SK-N-SH (cell line): ENCODE measurements around the gene ESYT1. TPM values are rescaled to one million over a fixed set of nuclear protein-coding genes. Genes with fewer than 3 reads are reported as not detected.
A peak's percentile ranks its signal among the peaks of the same experiment; 100 is the strongest.
"Not testable (repeated sequence)": the region's sequence is repeated elsewhere in the genome, so short reads cannot be mapped to it uniquely, and the experiment has no call there.

ENCODE experiments used
- CTCF ChIA-PET: fragments of 300-600, 350-600 bp; formaldehyde crosslinking; extraction: SDS; loops from one replicate; lab custom pipeline; 2021; lab: Yijun Ruan, JAX
- POLR2A ChIA-PET: fragments of 350-600 bp; sonication (Branson Sonifier 250); formaldehyde crosslinking; extraction: SDS; loops from one replicate; lab custom pipeline; 2020; ENCODE audit warnings: antibody characterized with exemption, inconsistent platforms; lab: Yijun Ruan, JAX
- DNase-seq: peaks from one replicate; pipeline ENCODE4 v3.0.0; 2012
- H2AFZ ChIP-seq: fragments of 200-600 bp; sonication (generic); 2 replicates; pipeline ENCODE4 v1.8.1; 2016; ENCODE audit warnings: antibody characterized with exemption, mild to moderate bottlenecking, low read depth
- H3F3A ChIP-seq: fragments of 200-600 bp; sonication (generic); replicated peaks from 2 replicates; pipeline ENCODE3; 2016; ENCODE audit warnings: antibody characterized with exemption, mild to moderate bottlenecking; ENCODE audit not compliant: insufficient read depth
- H3K27ac ChIP-seq, 2 experiments: fragments of 200-500 bp in 1 of 2; fragments of 200-600 bp in 1 of 2; sonication (Bioruptor generic) in 1 of 2; sonication (generic), shearing (Covaris generic) in 1 of 2; 2 replicates each; pipeline versions ENCODE4 v1.5.1 to v1.6.1; 2014 to 2016; ENCODE audit warnings: low read depth in 2 of 2, inconsistent platforms in 1 of 2, low read length in 1 of 2, mild to moderate bottlenecking in 1 of 2, mixed read lengths in 1 of 2
- H3K27me3 ChIP-seq: fragments of 200-600 bp; sonication (generic), shearing (Covaris generic); 2 replicates; pipeline ENCODE4 v1.6.1; 2016; ENCODE audit warnings: mixed run types; ENCODE audit not compliant: insufficient read depth
- H3K36me3 ChIP-seq, 2 experiments: fragments of 200-500 bp in 1 of 2; fragments of 200-600 bp in 1 of 2; sonication (Bioruptor generic) in 1 of 2; sonication (generic) in 1 of 2; replicated peaks in 1 of 2; 2 replicates each; pipeline versions ENCODE3 to v1.5.1; 2014 to 2016; ENCODE audit warnings: low read length in 1 of 2, mild to moderate bottlenecking in 1 of 2; ENCODE audit not compliant: insufficient read depth in 2 of 2, control insufficient read depth in 1 of 2
- H3K4me1 ChIP-seq, 2 experiments: fragments of 200-500 bp in 1 of 2; fragments of 200-600 bp in 1 of 2; sonication (Bioruptor generic) in 1 of 2; sonication (generic), shearing (Covaris generic) in 1 of 2; 2 replicates each; pipeline versions ENCODE4 v1.5.1 to v1.6.1; 2014 to 2016; ENCODE audit warnings: low read depth in 1 of 2, low read length in 1 of 2, mixed run types in 1 of 2; ENCODE audit not compliant: insufficient read depth in 2 of 2, control insufficient read depth in 1 of 2
- H3K4me2 ChIP-seq: fragments of 200-600 bp; sonication (generic), shearing (Covaris generic); 2 replicates; pipeline ENCODE4 v1.6.1; 2017; ENCODE audit warnings: mixed run types
- H3K4me3 ChIP-seq, 2 experiments: fragments of 200-500 bp in 1 of 2; fragments of 200-600 bp in 1 of 2; sonication (Bioruptor generic) in 1 of 2; sonication (generic), shearing (Covaris generic) in 1 of 2; 2 replicates each; pipeline versions ENCODE4 v1.5.1 to v1.8.1; 2014 to 2016; ENCODE audit warnings: low read depth in 2 of 2, inconsistent platforms in 1 of 2, low read length in 1 of 2, mild to moderate bottlenecking in 1 of 2, mixed read lengths in 1 of 2, moderate library complexity in 1 of 2
- H3K79me2 ChIP-seq: fragments of 200-600 bp; sonication (generic); 2 replicates; pipeline ENCODE4 v1.8.1; 2017; ENCODE audit warnings: mild to moderate bottlenecking; ENCODE audit not compliant: insufficient read depth
- H3K9ac ChIP-seq: fragments of 200-600 bp; sonication (generic); 2 replicates; pipeline ENCODE4 v1.6.1; 2017; ENCODE audit warnings: mixed run types
- H3K9me2 ChIP-seq: fragments of 200-600 bp; sonication (generic); 2 replicates; pipeline ENCODE4 v1.6.1; 2017; ENCODE audit warnings: mixed run types
- H3K9me3 ChIP-seq: fragments of 200-600 bp; sonication (generic); 2 replicates; pipeline ENCODE4 v1.6.1; 2017; ENCODE audit warnings: mixed run types, mild to moderate bottlenecking, moderate library complexity
- H4K20me1 ChIP-seq: fragments of 200-600 bp; sonication (generic); 2 replicates; pipeline ENCODE4 v1.6.1; 2017; ENCODE audit warnings: mild to moderate bottlenecking, mixed run types; ENCODE audit not compliant: insufficient read depth
- ELF1 ChIP-seq: IDR thresholded peaks from 2 replicates; pipeline ENCODE4 v1.4.0; 2012
- FOXJ3 ChIP-seq: sonication (generic); formaldehyde crosslinking; IDR thresholded peaks from 2 replicates; pipeline ENCODE4 v1.5.1; 2020; ENCODE audit warnings: mild to moderate bottlenecking, missing genetic modification reagents
- FOXM1 ChIP-seq: IDR thresholded peaks from 2 replicates; pipeline ENCODE4 v1.4.0; 2012; ENCODE audit warnings: low read depth, mild to moderate bottlenecking
- GABPA ChIP-seq: IDR thresholded peaks from 2 replicates; pipeline ENCODE4 v1.4.0; 2012; ENCODE audit warnings: low read depth, mild to moderate bottlenecking
- GATA2 ChIP-seq: sonication (generic); formaldehyde crosslinking; IDR thresholded peaks from 2 replicates; pipeline ENCODE4 v1.5.0; 2020; ENCODE audit warnings: mild to moderate bottlenecking, missing genetic modification reagents
- NFIC ChIP-seq: IDR thresholded peaks from 2 replicates; pipeline ENCODE4 v1.4.0; 2012; ENCODE audit warnings: borderline replicate concordance
- RFX5 ChIP-seq: IDR thresholded peaks from 2 replicates; pipeline ENCODE4 v1.6.1; 2012; ENCODE audit warnings: mild to moderate bottlenecking, improper control_type of control experiment, low read length
- RXRA ChIP-seq: IDR thresholded peaks from 2 replicates; pipeline ENCODE4 v1.4.0; 2012; ENCODE audit warnings: low read depth, mild to moderate bottlenecking, borderline replicate concordance
- SMC3 ChIP-seq: IDR thresholded peaks from 2 replicates; pipeline ENCODE4 v1.6.1; 2012; ENCODE audit warnings: low read depth, low read length, improper control_type of control experiment
- TEAD4 ChIP-seq: IDR thresholded peaks from 2 replicates; pipeline ENCODE4 v1.4.0; 2012; ENCODE audit warnings: mild to moderate bottlenecking, borderline replicate concordance; ENCODE audit not compliant: insufficient read depth
- WGBS: methylation state at CpG from one replicate; pipeline ENCODE4 v1.1.6; 2017; ENCODE audit warnings: low lambda C conversion rate; 5-methylcytosine and 5-hydroxymethylcytosine counted together
- polyA plus RNA-seq, 3 experiments: library from polyadenylated mRNA; depleted of rRNA; stranded (reverse); fragments of >200 nt; gene quantifications; 2 replicates each; pipeline ENCODE4 v1.2.3, GENCODE V29; 2012
- TF ChIP-seq, protein P1 (sequence below): fragments of 200-600 bp; sonication (generic); IDR thresholded peaks from 2 replicates; pipeline ENCODE4 v1.6.1; 2017; ENCODE audit warnings: antibody characterized with exemption, mild to moderate bottlenecking, moderate library complexity
- TF ChIP-seq, protein P2 (sequence below): IDR thresholded peaks from 2 replicates; pipeline ENCODE4 v1.6.1; 2012; ENCODE audit warnings: mild to moderate bottlenecking, low read depth, low read length, moderate library complexity
- TF ChIP-seq, protein P3 (sequence below): fragments of 150-350 bp; IDR thresholded peaks from 2 replicates; pipeline ENCODE4 v1.6.1; 2017; ENCODE audit warnings: antibody characterized with exemption, low read length, low read depth, borderline replicate concordance
- TF ChIP-seq, protein P4 (sequence below): IDR thresholded peaks from 2 replicates; pipeline ENCODE4 v1.4.0; 2012; ENCODE audit warnings: low read depth, borderline replicate concordance

The ESYT1 gene
- polyA plus RNA-seq, 1 of the 3 experiments (the other 2 are of a cell fraction): 132 TPM

DNA sequence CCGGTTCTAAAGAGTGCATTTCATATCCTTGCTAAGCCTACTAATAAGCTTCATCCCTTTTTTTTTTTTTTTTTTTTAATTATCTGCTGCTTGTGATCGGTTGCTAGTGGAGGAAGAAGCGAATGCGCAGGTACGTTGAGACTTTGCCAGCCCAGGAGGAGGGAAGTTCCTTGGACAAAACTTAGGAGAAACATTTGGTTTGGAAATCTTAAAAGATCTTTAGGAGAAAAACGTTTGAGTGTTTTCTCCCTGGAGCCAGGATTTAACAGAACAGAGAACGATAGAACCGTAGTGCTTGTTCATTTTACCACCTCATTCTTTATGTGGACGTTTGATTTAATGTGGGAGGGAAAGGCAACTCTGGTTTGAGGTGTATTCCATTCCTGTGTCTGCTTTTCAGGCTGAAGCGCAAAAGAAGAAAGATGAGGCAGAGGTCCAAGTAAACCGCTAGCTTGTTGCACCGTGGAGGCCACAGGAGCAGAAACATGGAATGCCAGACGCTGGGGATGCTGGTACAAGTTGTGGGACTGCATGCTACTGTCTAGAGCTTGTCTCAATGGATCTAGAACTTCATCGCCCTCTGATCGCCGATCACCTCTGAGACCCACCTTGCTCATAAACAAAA is 10.9 kb upstream of the ESYT1 start:
- Histone ChIP-seq H3F3A (peaks cover 40% of the 10 kb centered on the region), H3K4me3 (peak overlapping the region; percentile 89 to 94), H3K4me1 (peaks cover 18 to 20% of the 10 kb centered on the region in 2 experiments; a peak in 3 of 4 replicates), H3K79me2 (peaks cover 40% of the 10 kb centered on the region), H3K36me3 (peaks cover 25 to 40% of the 10 kb centered on the region in 2 experiments), H3K4me2 (peak overlapping the region; percentile 93), H3K9ac (peak overlapping the region; percentile 97), H3K27ac (peak overlapping the region; percentile 93 to 95)
- H3K9me3 ChIP-seq, H2AFZ ChIP-seq, H4K20me1 ChIP-seq, H3K9me2 ChIP-seq, H3K27me3 ChIP-seq, DNase-seq: not testable (repeated sequence)
- WGBS: 3% methylated on average over 13 of the region's 16 CpGs
- ChIA-PET POLR2A (interaction anchor here (0.6 to 2.5 kb wide), 11 partner anchors 10 to 1883 kb away, joined by 3 to 44 read pairs (median 5); partner anchors contain the start of genes ESYT1, IKZF4, MYL6 and PA2G4), CTCF (interaction anchor here (1.2 to 16.0 kb wide), 6 partner anchors 10 to 121 kb away, joined by 3 to 272 read pairs (median 12); partner anchors contain the start of genes ESYT1, SMARCC2 and SUOX)

DNA sequence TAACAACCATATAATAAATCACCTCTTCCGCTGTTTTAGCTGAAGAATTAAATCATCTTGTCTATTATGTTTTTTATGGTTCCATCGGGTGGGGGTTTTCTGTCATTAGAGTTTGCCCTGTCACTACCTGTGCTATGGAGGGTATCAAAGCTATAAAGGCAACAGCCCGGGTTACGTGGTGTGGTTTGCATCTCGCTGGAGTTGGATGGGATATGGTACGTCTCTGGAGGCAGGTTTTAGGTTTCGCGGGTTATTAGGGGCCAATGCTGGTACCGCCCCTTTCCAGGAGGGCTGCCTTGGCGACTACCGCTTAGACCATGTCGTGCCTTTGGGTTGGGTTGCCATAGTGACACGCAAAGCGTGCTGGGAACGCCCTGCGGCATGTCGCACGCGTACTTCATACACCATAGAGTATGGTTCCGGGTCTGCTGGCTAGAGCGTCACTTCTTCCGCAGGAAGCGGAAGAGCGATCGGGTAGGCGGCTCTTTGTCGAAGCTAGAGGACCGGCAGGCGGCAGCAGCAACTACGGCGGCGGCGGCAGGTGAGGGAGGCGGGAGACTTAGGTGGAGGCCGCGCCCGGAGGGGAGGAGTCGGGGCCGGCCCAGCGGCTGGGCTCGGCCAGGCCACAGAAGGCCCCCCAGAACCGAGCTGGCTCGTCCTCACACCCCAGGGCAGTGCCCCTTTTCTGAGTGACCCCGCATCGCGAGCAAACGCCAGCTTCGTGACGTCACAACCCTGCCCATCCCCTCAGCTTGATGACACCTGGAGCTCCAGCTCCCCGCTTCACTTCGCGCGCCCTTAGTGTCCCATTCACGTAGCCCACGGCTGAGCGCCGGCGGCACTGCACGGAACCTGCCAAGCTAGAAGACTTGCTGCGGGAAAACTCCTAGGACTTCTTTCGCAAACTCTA is 10.0 kb upstream of the ESYT1 start, which contains the start of gene ZC3H10:
TSS of gene ZC3H10 (plus strand) at position 489 of the 910 bp plus-strand sequence. CDS start 2,297 bp downstream, outside the sequence.
- H3K4me2 ChIP-seq: peak within 1 kb of the TSS; percentile 93
- peak within 1 kb of the TSS; percentile 23; the same call in 1 of the 2 replicates for H2AFZ ChIP-seq
- H3K9me3 ChIP-seq: no peaks in the 10 kb centered on the region
- peak within 1 kb of the TSS; percentile 97 for H3K9ac ChIP-seq
- ChIA-PET CTCF (interaction anchor here (0.6 to 16.0 kb wide), 28 partner anchors 9 to 512 kb away, joined by 3 to 272 read pairs (median 4); partner anchors contain the start of genes ANKRD52, ERBB3, ESYT1 and MYL6), POLR2A (interaction anchor here (0.6 to 2.5 kb wide), 19 partner anchors 9 to 379 kb away, joined by 3 to 44 read pairs (median 3); partner anchors contain the start of genes DNAJC14, ERBB3, ESYT1 and MYL6)
- peak within 1 kb of the TSS; percentile 93 to 95 for H3K27ac ChIP-seq
- peaks cover 18 to 20% of the 10 kb centered on the region in 2 experiments; a peak in 3 of 4 replicates for H3K4me1 ChIP-seq
- H3K4me3 ChIP-seq: peak within 1 kb of the TSS; percentile 89 to 94
- no peaks in the 10 kb centered on the region for H3K9me2 ChIP-seq
- peaks cover 35% of the 10 kb centered on the region for H3F3A ChIP-seq
- peak; percentile 89 for DNase-seq
- H3K36me3 ChIP-seq: peaks cover 17 to 36% of the 10 kb centered on the region in 2 experiments
- H3K27me3 ChIP-seq: no peaks in the 10 kb centered on the region
- H4K20me1 ChIP-seq: peaks cover 3% of the 10 kb centered on the region; the same call in 1 of the 2 replicates
- peaks cover 46% of the 10 kb centered on the region for H3K79me2 ChIP-seq
- 2% methylated on average over 17 of the region's 61 CpGs for WGBS
- TF ChIP-seq RXRA (no peak; the same call in 1 of the 2 replicates), ELF1 (peak; percentile 98), RFX5 (peak; percentile 66; the same call in 1 of the 2 replicates), FOXJ3 (CRISPR knock-in tag) (peak; percentile 68; the same call in 1 of the 2 replicates), SMC3 (no peak), NFIC (peak; percentile 51; the same call in 1 of the 2 replicates), TEAD4 (no peak), GATA2 (no peak), GABPA (peak; percentile 99), FOXM1 (no peak)
- TF ChIP-seq, protein P1, sequence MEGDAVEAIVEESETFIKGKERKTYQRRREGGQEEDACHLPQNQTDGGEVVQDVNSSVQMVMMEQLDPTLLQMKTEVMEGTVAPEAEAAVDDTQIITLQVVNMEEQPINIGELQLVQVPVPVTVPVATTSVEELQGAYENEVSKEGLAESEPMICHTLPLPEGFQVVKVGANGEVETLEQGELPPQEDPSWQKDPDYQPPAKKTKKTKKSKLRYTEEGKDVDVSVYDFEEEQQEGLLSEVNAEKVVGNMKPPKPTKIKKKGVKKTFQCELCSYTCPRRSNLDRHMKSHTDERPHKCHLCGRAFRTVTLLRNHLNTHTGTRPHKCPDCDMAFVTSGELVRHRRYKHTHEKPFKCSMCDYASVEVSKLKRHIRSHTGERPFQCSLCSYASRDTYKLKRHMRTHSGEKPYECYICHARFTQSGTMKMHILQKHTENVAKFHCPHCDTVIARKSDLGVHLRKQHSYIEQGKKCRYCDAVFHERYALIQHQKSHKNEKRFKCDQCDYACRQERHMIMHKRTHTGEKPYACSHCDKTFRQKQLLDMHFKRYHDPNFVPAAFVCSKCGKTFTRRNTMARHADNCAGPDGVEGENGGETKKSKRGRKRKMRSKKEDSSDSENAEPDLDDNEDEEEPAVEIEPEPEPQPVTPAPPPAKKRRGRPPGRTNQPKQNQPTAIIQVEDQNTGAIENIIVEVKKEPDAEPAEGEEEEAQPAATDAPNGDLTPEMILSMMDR: peak; percentile 51
- TF ChIP-seq, protein P2, sequence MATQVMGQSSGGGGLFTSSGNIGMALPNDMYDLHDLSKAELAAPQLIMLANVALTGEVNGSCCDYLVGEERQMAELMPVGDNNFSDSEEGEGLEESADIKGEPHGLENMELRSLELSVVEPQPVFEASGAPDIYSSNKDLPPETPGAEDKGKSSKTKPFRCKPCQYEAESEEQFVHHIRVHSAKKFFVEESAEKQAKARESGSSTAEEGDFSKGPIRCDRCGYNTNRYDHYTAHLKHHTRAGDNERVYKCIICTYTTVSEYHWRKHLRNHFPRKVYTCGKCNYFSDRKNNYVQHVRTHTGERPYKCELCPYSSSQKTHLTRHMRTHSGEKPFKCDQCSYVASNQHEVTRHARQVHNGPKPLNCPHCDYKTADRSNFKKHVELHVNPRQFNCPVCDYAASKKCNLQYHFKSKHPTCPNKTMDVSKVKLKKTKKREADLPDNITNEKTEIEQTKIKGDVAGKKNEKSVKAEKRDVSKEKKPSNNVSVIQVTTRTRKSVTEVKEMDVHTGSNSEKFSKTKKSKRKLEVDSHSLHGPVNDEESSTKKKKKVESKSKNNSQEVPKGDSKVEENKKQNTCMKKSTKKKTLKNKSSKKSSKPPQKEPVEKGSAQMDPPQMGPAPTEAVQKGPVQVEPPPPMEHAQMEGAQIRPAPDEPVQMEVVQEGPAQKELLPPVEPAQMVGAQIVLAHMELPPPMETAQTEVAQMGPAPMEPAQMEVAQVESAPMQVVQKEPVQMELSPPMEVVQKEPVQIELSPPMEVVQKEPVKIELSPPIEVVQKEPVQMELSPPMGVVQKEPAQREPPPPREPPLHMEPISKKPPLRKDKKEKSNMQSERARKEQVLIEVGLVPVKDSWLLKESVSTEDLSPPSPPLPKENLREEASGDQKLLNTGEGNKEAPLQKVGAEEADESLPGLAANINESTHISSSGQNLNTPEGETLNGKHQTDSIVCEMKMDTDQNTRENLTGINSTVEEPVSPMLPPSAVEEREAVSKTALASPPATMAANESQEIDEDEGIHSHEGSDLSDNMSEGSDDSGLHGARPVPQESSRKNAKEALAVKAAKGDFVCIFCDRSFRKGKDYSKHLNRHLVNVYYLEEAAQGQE: 0 out of 2 replicates have a peak, but pooled peaks have one; percentile 6
- TF ChIP-seq, protein P3, sequence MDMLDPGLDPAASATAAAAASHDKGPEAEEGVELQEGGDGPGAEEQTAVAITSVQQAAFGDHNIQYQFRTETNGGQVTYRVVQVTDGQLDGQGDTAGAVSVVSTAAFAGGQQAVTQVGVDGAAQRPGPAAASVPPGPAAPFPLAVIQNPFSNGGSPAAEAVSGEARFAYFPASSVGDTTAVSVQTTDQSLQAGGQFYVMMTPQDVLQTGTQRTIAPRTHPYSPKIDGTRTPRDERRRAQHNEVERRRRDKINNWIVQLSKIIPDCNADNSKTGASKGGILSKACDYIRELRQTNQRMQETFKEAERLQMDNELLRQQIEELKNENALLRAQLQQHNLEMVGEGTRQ: no peak; the same call in 1 of the 2 replicates
- TF ChIP-seq, protein P4, sequence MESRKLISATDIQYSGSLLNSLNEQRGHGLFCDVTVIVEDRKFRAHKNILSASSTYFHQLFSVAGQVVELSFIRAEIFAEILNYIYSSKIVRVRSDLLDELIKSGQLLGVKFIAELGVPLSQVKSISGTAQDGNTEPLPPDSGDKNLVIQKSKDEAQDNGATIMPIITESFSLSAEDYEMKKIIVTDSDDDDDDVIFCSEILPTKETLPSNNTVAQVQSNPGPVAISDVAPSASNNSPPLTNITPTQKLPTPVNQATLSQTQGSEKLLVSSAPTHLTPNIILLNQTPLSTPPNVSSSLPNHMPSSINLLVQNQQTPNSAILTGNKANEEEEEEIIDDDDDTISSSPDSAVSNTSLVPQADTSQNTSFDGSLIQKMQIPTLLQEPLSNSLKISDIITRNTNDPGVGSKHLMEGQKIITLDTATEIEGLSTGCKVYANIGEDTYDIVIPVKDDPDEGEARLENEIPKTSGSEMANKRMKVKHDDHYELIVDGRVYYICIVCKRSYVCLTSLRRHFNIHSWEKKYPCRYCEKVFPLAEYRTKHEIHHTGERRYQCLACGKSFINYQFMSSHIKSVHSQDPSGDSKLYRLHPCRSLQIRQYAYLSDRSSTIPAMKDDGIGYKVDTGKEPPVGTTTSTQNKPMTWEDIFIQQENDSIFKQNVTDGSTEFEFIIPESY: peak; percentile 94
